Astrocyte (in vitro differentiated cells and primary cell): ENCODE measurements around the gene PLEKHG3. TPM values are rescaled to one million over a fixed set of nuclear protein-coding genes. Genes with fewer than 3 reads are reported as not detected.

Experiments
- DNase-seq: peaks from one replicate; pipeline ENCODE4 v3.0.0-alpha.2; 2010; ENCODE audit warnings: low read depth
- FAIRE-seq: peaks from 2 replicates; lab custom pipeline; 2011; peaks lifted over from hg19 to GRCh38; lab: Jason Lieb, UNC
- H2AFZ ChIP-seq: 2 replicates; pipeline ENCODE4 v1.6.0; 2012; ENCODE audit warnings: low read depth, low read length, inconsistent platforms
- H3K27ac ChIP-seq: 2 replicates; pipeline ENCODE4 v1.5.1; 2011; ENCODE audit warnings: low read depth, low read length, inconsistent platforms
- H3K27me3 ChIP-seq: 2 replicates; pipeline ENCODE4 v1.6.0; 2011; ENCODE audit warnings: low read length, inconsistent platforms; ENCODE audit not compliant: insufficient read depth
- H3K36me3 ChIP-seq: 2 replicates; pipeline ENCODE4 v1.5.1; 2011; ENCODE audit warnings: low read length, inconsistent platforms; ENCODE audit not compliant: insufficient read depth
- H3K4me1 ChIP-seq: 2 replicates; pipeline ENCODE4 v1.5.1; 2011; ENCODE audit warnings: low read length, inconsistent platforms; ENCODE audit not compliant: insufficient read depth
- H3K4me2 ChIP-seq: 2 replicates; pipeline ENCODE4 v1.6.0; 2012; ENCODE audit warnings: low read length, inconsistent platforms
- H3K4me3 ChIP-seq: 2 replicates; pipeline ENCODE4 v1.5.1; 2011; ENCODE audit warnings: low read depth, mild to moderate bottlenecking, low read length, inconsistent platforms; ENCODE audit not compliant: insufficient read depth
- H3K79me2 ChIP-seq: 2 replicates; pipeline ENCODE4 v1.6.0; 2012; ENCODE audit warnings: mild to moderate bottlenecking, low read length, inconsistent platforms; ENCODE audit not compliant: insufficient read depth
- H3K9ac ChIP-seq: 2 replicates; pipeline ENCODE4 v1.6.0; 2012; ENCODE audit warnings: mild to moderate bottlenecking, low read length, inconsistent platforms
- H3K9me3 ChIP-seq: 2 replicates; pipeline ENCODE4 v1.5.1; 2012; ENCODE audit warnings: low read depth, mild to moderate bottlenecking, low read length, inconsistent platforms; ENCODE audit not compliant: insufficient read depth
- H4K20me1 ChIP-seq: 2 replicates; pipeline ENCODE4 v1.6.0; 2012; ENCODE audit warnings: low read length, inconsistent platforms; ENCODE audit not compliant: insufficient read depth
- H3K27ac Mint-ChIP-seq: one replicate; pipeline ENCODE4 v1.8.0; 2021; ENCODE audit warnings: mild to moderate bottlenecking, mixed read lengths; ENCODE audit not compliant: unreplicated experiment
- H3K27me3 Mint-ChIP-seq: one replicate; pipeline ENCODE4 v1.8.0; 2021; ENCODE audit warnings: low read depth, mixed read lengths; ENCODE audit not compliant: unreplicated experiment
- H3K36me3 Mint-ChIP-seq: one replicate; pipeline ENCODE4 v1.8.0; 2021; ENCODE audit warnings: low read depth, mixed read lengths; ENCODE audit not compliant: unreplicated experiment
- H3K4me1 Mint-ChIP-seq: one replicate; pipeline ENCODE4 v1.8.0; 2021; ENCODE audit warnings: low read depth, mixed read lengths; ENCODE audit not compliant: unreplicated experiment
- H3K4me3 Mint-ChIP-seq: one replicate; pipeline ENCODE4 v1.8.0; 2021; ENCODE audit warnings: mild to moderate bottlenecking, moderate library complexity, mixed read lengths; ENCODE audit not compliant: unreplicated experiment
- H3K9me3 Mint-ChIP-seq: one replicate; pipeline ENCODE4 v1.8.0; 2021; ENCODE audit warnings: mild to moderate bottlenecking, mixed read lengths; ENCODE audit not compliant: unreplicated experiment
- EZH2 ChIP-seq: IDR thresholded peaks from 2 replicates; pipeline ENCODE4 v1.6.1; 2012; ENCODE audit warnings: mild to moderate bottlenecking, low read length, inconsistent platforms; ENCODE audit not compliant: insufficient read depth
- total RNA-seq: library from RNA; stranded (reverse); gene quantifications from 2 replicates; pipeline ENCODE4 v1.2.1, GENCODE V29; 2021
- TF ChIP-seq, protein P1 (sequence below): IDR thresholded peaks from 2 replicates; pipeline ENCODE4 v1.5.1; 2011; ENCODE audit warnings: low read depth, mild to moderate bottlenecking, inconsistent platforms, low read length, moderate library complexity; ENCODE audit not compliant: insufficient read depth

The PLEKHG3 gene
- total RNA-seq, 1 donor from 2014 or later = 98.6 TPM

DNA sequence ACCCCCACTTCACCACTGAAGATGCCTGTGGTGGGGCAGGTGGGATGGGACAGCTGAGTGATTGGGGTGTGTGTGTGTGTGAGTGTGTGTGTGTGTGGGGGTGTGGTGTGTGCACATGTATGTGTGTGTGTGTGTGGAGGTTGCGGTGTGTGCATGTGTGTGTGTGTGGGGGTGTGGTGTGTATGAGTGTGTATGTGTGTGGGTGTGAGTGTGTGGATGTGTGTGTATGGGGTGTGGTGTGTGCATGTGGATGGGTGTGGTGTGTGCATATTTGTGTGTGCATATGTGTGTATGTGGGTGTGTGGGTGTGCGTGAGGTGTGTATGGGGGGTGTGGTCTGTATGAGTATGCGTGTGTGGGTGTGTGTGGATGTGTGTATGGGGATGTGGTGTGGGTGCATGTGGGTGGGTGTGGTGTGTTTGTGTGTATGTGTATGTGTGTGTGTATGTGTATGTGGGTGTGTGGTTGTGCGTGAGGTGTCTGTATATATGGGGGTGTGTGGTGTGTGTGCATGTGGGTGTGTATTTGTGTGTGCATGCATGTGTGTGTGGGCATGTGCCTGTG, 61.6 kb downstream of the PLEKHG3 start:
- H3K4me2 ChIP-seq = no peak overlapping the region
- H3K36me3 ChIP-seq = no peaks in the 10 kb centered on the region

DNA sequence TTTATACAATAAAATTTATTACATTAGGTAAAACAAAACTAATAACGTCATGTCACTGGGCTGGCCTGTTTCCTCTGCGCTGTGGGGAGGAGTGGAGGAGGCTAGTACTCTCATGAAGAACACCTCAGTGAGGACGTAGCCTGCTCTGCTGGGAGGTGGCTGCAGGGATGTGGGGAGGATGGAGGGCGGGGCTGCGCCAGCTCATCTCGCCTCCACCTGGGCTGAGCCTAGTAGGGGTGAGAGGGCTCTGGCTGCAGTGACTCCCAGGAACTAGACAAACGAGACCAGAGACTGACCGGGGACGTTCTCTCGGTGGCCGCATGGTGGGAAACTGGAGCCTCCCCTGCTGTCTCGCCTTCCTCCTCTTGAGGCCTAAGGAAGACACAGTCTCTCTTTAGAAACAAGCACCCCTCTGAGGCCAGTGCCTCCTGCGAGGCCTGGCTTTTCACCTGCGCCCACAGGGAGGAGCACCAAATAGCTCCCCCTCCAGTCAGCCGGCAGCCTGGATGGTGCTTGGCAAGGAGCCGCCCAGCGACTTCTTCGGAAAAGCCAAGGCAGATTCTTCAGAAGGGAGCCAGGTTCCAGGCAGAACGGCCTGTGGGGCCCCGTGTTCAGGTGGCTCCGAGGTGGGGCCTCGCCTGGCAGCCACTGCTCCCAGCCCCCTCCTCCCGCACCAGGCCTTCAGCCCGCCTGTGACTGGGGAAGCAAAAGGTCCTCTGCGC, 62.4 kb downstream of the PLEKHG3 start:
- Histone ChIP-seq H3K27ac (no peak overlapping the region), H4K20me1 (no peaks in the 10 kb centered on the region), H3K4me2 (no peak overlapping the region), H2AFZ (no peak overlapping the region), H3K79me2 (no peaks in the 10 kb centered on the region), H3K9ac (no peak overlapping the region), H3K36me3 (no peaks in the 10 kb centered on the region), H3K9me3 (no peaks in the 10 kb centered on the region), H3K4me3 (no peak overlapping the region), H3K27me3 (no peaks in the 10 kb centered on the region), H3K4me1 (peaks cover 27% of the 10 kb centered on the region)
- TF ChIP-seq, protein P1, sequence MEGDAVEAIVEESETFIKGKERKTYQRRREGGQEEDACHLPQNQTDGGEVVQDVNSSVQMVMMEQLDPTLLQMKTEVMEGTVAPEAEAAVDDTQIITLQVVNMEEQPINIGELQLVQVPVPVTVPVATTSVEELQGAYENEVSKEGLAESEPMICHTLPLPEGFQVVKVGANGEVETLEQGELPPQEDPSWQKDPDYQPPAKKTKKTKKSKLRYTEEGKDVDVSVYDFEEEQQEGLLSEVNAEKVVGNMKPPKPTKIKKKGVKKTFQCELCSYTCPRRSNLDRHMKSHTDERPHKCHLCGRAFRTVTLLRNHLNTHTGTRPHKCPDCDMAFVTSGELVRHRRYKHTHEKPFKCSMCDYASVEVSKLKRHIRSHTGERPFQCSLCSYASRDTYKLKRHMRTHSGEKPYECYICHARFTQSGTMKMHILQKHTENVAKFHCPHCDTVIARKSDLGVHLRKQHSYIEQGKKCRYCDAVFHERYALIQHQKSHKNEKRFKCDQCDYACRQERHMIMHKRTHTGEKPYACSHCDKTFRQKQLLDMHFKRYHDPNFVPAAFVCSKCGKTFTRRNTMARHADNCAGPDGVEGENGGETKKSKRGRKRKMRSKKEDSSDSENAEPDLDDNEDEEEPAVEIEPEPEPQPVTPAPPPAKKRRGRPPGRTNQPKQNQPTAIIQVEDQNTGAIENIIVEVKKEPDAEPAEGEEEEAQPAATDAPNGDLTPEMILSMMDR = no peak
- TF ChIP-seq EZH2 = no peak
- Mint-ChIP-seq H3K4me3 (no peak overlapping the region), H3K36me3 (peaks cover 2% of the 10 kb centered on the region), H3K4me1 (peaks cover 27% of the 10 kb centered on the region), H3K9me3 (no peaks in the 10 kb centered on the region), H3K27ac (no peak overlapping the region), H3K27me3 (peaks cover 21% of the 10 kb centered on the region)
- FAIRE-seq = no peak
- DNase-seq = no peak

More for the DNA sequence above, 61.6 kb downstream of the PLEKHG3 start:
- DNase-seq (no peak), FAIRE-seq (no peak)
- Histone ChIP-seq H2AFZ (no peak overlapping the region), H3K4me1 (peaks cover 35% of the 10 kb centered on the region), H3K79me2 (no peaks in the 10 kb centered on the region), H3K9me3 (no peaks in the 10 kb centered on the region), H3K4me3 (no peak overlapping the region), H3K27ac (no peak overlapping the region), H3K27me3 (no peaks in the 10 kb centered on the region), H3K9ac (no peak overlapping the region), H4K20me1 (no peaks in the 10 kb centered on the region)
- TF ChIP-seq EZH2 = no peak
- TF ChIP-seq, protein P1 = no peak
- Mint-ChIP-seq H3K27ac (no peak overlapping the region), H3K4me1 (peaks cover 35% of the 10 kb centered on the region), H3K4me3 (no peak overlapping the region), H3K27me3 (peaks cover 18% of the 10 kb centered on the region), H3K9me3 (no peaks in the 10 kb centered on the region), H3K36me3 (no peaks in the 10 kb centered on the region)
